ENCODE data around the gene S100PBP.
"Not testable (repeated sequence)": the region's sequence is repeated elsewhere in the genome, so short reads cannot be mapped to it uniquely, and the experiment has no call there.

GRCh38 chr1:32905588-32905987, 88.1 kb downstream of the S100PBP start:
- TF ChIP-seq POLR2A, CTCF (IDR thresholded peaks at IDR 0.05): not testable (repeated sequence)

Measured in Peyer's patch (tissue), 4 donors.